Endothelial cell (in vitro differentiated cells): Measurements from ENCODE around the gene HS3ST4. TPM values are rescaled to one million over a fixed set of nuclear protein-coding genes. Genes with fewer than 3 reads are reported as not detected.

Experiments
- DNase-seq: peaks from one replicate; pipeline ENCODE4 v3.0.0; 2021; ENCODE audit warnings: low spot score
- H3K27ac Mint-ChIP-seq: one replicate; pipeline ENCODE4 v1.8.0; 2021; ENCODE audit warnings: mixed read lengths, inconsistent platforms; ENCODE audit not compliant: unreplicated experiment
- H3K27me3 Mint-ChIP-seq: one replicate; pipeline ENCODE4 v1.8.0; 2021; ENCODE audit warnings: mild to moderate bottlenecking, moderate library complexity, mixed read lengths, inconsistent platforms; ENCODE audit not compliant: unreplicated experiment
- H3K36me3 Mint-ChIP-seq: one replicate; pipeline ENCODE4 v1.8.0; 2021; ENCODE audit warnings: mild to moderate bottlenecking, low read depth, mixed read lengths, inconsistent platforms; ENCODE audit not compliant: unreplicated experiment
- H3K4me1 Mint-ChIP-seq: one replicate; pipeline ENCODE4 v1.8.0; 2021; ENCODE audit warnings: mild to moderate bottlenecking, mixed read lengths, inconsistent platforms; ENCODE audit not compliant: unreplicated experiment
- H3K4me3 Mint-ChIP-seq: one replicate; pipeline ENCODE4 v1.8.0; 2021; ENCODE audit warnings: mild to moderate bottlenecking, mixed read lengths, inconsistent platforms; ENCODE audit not compliant: unreplicated experiment
- H3K9me3 Mint-ChIP-seq: one replicate; pipeline ENCODE4 v1.8.0; 2021; ENCODE audit warnings: mixed read lengths, inconsistent platforms; ENCODE audit not compliant: unreplicated experiment
- CTCF ChIP-seq: fragments of 200-600 bp; sonication (generic); IDR thresholded peaks from one replicate; pipeline ENCODE4 v1.5.0; 2021; ENCODE audit warnings: antibody characterized with exemption; ENCODE audit not compliant: unreplicated experiment
- total RNA-seq: library from RNA; stranded (reverse); fragmentation: NEBNext Ultra II Directional; extraction: Animal tissue kit (Norgen Biotek cat#: 25700); gene quantifications from one replicate; pipeline ENCODE4 v1.2.1, GENCODE V29; 2021; ENCODE audit not compliant: unreplicated experiment

The HS3ST4 gene
- total RNA-seq, 1 donor from 2014 or later: 4.8 TPM

GRCh38 chr16:26041952-26042668 is 350.4 kb downstream of the HS3ST4 start:
- H3K27ac Mint-ChIP-seq: no peak overlapping the region
- H3K27me3 Mint-ChIP-seq: peaks cover 2% of the 10 kb centered on the region
- peaks cover 3% of the 10 kb centered on the region for H3K36me3 Mint-ChIP-seq
- no peak for DNase-seq
- H3K4me3 Mint-ChIP-seq: no peak overlapping the region
- no peak for TF ChIP-seq CTCF
- peaks cover 18% of the 10 kb centered on the region for H3K9me3 Mint-ChIP-seq
- peaks cover 3% of the 10 kb centered on the region for H3K4me1 Mint-ChIP-seq

- Mint-ChIP-seq H3K9me3 (peaks cover 18% of the 10 kb centered on the region), H3K4me3 (no peak overlapping the region), H3K36me3 (peaks cover 8% of the 10 kb centered on the region), H3K4me1 (peaks cover 6% of the 10 kb centered on the region), H3K27me3 (no peaks in the 10 kb centered on the region), H3K27ac (no peak overlapping the region)
- DNase-seq: no peak
- no peak for TF ChIP-seq CTCF
These were observed 358.7 kb downstream of the HS3ST4 start for GRCh38 chr16:26050472-26050871.

- no peak for TF ChIP-seq CTCF
- H3K4me1 Mint-ChIP-seq: peaks cover 6% of the 10 kb centered on the region
- H3K27me3 Mint-ChIP-seq: no peaks in the 10 kb centered on the region
- peaks cover 8% of the 10 kb centered on the region for H3K36me3 Mint-ChIP-seq
- no peak overlapping the region for H3K27ac Mint-ChIP-seq
- no peak for DNase-seq
- H3K4me3 Mint-ChIP-seq: no peak overlapping the region
- peaks cover 18% of the 10 kb centered on the region for H3K9me3 Mint-ChIP-seq
These were observed 359.3 kb downstream of the HS3ST4 start for GRCh38 chr16:26051063-26051462.

- H3K27ac Mint-ChIP-seq: no peak overlapping the region
- TF ChIP-seq CTCF: no peak
- peaks cover 8% of the 10 kb centered on the region for H3K36me3 Mint-ChIP-seq
- no peak overlapping the region for H3K4me3 Mint-ChIP-seq
- no peaks in the 10 kb centered on the region for H3K27me3 Mint-ChIP-seq
- DNase-seq: no peak
- peaks cover 9% of the 10 kb centered on the region for H3K9me3 Mint-ChIP-seq
- peaks cover 3% of the 10 kb centered on the region for H3K4me1 Mint-ChIP-seq
These were observed 362.1 kb downstream of the HS3ST4 start for GRCh38 chr16:26053889-26054288.

GRCh38 chr16:26058326-26058725 is 366.6 kb downstream of the HS3ST4 start:
- H3K4me1 Mint-ChIP-seq: peaks cover 5% of the 10 kb centered on the region
- H3K4me3 Mint-ChIP-seq: no peak overlapping the region
- DNase-seq: no peak
- TF ChIP-seq CTCF: no peak
- no peak overlapping the region for H3K27ac Mint-ChIP-seq
- H3K27me3 Mint-ChIP-seq: no peaks in the 10 kb centered on the region
- peaks cover 6% of the 10 kb centered on the region for H3K9me3 Mint-ChIP-seq
- peaks cover 5% of the 10 kb centered on the region for H3K36me3 Mint-ChIP-seq
